Measurements from ENCODE around the gene VAPB.

VAPB gene

DNA sequence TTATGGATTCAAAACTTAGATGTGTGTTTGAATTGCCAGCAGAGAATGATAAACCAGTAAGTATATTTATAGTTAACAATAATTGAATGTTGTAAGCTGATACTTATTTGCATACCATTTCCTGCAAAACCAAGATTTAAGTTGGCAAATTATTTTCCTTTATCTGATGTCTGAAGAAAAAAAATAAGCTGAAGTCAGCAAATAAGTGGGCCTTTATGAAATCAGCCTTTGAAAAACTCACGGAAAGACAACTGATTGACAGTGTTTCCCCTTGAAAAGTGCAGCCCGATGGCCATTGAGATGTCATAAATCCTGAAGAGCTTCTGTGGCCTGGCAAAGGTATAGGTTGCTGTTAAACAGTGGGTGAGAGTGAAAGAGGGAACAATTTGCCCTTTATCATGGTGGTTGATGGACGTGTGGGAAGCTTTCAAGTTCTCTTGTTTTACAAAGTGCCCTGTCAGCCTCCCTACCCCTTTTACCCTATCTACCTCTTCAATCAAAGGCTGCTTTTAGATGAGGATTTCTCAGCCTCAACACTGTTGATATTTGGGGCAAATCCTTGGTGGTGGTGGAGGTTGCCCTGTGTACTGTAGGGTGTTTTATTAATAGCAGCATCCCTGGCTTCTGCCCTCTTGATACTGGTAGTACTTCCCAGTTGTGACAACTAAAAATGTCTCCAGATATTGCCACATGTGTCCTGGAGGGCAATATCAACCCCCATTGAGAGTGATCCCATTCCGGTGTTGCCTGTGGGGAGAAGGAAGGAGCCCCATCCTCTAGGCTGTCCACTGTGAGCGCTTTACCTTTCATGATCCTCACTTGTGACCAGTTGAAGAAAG is 50.2 kb downstream of the VAPB start:
- no peak for DNase-seq

DNA sequence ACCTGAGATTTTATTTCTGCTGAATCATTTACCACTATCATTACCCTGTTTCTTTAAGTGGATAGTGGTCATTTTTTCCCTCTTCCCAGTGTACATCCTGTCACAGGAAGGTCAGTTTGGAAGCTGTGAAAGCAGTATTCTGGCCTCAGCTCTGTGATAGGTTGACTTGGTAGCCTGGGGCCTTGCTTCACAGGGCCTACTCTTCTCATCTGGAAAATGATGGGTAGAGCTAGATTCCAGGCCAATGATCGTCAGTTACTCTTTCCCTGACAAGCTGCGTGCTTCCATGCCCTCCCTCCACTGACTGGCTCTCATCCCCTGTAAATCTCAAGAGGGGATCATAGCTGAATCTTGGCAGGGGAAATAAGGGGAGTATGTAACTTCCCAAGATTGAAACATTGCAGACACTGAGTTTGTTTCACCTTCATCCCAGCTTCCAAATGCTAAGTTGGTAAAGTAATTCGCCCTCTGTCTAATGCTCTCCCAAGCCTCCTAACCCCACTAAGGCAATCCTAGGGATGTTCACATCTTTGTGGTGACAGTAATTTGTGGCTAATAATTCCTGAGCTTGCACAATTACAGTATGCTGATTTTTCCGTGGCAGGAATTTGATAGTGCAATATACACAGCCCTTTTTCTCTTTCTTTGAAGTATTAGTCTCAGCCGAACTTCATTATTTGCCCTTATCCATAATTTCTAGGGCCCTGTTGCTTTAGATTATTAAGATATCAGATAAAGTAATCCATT is 51.2 kb downstream of the VAPB start:
- DNase-seq: no peak

DNA sequence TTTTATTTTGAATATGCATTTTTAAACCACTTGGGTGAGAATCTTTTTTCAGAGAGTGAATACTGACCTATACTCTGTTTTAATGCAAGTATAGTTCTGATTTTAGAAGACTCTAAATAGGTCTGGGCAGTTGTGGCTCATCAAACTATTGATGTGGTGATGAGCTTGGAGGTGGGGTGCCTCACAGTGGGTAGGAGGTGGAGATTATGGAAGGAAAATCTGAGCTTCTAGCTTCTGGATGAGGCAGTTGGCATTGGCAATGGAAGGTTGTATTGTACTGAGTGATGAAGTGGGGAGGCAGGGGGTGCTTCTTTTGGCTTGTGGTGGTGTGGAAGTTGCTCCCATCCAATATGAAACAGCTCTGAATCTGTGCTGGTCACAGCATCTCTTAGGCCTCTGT is 52.7 kb downstream of the VAPB start:
- no peak for DNase-seq

DNA sequence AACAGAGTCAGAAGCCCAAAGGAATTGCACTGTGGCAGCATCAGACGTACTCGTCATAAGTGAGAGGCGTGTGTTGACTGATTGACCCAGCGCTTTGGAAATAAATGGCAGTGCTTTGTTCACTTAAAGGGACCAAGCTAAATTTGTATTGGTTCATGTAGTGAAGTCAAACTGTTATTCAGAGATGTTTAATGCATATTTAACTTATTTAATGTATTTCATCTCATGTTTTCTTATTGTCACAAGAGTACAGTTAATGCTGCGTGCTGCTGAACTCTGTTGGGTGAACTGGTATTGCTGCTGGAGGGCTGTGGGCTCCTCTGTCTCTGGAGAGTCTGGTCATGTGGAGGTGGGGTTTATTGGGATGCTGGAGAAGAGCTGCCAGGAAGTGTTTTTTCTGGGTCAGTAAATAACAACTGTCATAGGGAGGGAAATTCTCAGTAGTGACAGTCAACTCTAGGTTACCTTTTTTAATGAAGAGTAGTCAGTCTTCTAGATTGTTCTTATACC is 55.8 kb downstream of the VAPB start:
- no peak for DNase-seq

DNA sequence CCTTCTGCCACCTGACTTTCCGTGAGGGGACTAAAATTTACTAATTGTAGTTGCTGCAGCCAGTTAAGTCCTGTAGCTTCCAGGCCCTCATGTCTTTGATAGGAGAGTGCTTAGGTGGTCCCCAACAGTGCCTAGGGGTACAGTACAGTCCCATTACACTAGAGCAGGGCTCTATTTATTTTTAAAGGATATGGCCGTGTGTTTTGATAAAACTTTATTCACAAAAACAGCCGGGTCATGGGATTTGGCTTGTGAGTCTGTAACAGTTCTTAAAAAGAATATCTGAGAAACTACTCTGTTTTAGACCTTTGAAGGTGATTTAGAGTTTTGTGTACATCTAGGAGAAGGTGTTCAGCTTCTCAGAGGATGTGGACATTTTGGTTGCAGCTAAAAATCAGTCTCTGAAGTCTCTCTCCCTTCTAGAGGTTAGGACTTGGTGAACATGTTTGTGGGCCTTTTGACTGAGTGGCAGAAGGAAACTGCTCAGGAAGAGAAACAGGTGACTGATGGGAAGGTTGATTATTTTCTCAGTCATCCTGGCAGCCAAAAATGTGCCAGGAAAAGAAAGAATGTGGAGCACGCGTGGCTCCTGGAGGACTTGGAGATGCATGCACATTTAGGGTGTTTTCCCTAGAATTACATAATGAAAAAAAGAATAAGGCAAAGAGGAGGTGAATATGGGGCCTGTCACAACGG is 57.4 kb downstream of the VAPB start:
- DNase-seq: no peak

DNA sequence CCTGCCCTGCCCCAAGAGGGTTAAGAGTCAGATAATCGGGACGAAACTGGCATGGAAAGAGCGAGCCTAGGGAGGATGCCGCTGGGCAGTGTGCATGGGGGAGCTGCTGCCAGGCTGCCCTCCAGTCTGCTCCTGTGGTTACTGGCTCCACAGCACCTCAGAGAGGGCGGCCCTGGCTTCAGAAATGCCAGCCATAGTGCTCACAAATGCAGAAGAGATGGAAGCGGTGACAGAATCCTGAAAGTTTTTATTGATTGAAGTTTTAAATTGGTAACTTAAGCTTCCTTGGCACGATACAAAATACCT is 57.9 kb downstream of the VAPB start:
- DNase-seq: no peak

DNA sequence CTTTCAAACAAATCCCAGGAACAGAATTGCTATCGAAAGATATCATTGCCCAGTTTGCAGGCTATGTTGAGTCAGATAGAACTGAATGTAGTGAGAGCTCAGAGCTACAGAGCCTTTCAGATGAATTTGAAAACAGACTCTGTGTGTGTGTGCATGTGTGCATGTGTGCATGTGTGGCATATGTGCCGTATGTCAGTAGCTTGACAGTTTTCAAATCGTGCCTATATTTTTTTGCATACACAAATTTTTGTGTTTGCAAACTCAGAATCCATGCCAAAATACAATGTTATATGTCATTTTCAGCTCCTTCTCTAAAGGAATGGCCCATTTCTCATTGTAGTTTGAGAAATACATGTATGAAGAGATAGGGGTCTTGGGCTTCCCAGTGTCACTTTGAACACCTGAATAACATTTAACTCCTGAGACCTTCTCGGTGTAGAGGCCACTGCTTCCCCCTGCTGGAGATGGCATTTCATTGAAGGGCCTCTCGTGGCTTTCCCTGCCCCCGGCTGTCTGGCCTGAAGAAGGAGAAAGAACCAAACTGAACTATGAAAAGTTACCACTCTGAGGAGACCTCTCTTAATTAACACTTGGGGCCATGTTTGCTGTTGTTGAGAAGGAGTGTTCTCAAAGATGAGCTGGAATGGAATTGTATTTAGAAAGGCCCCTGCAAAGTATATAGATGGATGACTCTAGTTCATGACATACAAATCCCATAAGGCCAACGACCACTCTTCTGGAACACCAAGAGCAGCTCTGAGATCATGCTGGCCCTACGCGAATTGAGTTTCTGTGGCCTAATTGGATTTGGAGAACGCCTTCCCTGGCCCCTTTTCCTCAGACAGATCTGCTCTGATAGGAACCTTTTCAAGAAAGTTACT is 58.7 kb downstream of the VAPB start:
- DNase-seq: peak; percentile 5

DNA sequence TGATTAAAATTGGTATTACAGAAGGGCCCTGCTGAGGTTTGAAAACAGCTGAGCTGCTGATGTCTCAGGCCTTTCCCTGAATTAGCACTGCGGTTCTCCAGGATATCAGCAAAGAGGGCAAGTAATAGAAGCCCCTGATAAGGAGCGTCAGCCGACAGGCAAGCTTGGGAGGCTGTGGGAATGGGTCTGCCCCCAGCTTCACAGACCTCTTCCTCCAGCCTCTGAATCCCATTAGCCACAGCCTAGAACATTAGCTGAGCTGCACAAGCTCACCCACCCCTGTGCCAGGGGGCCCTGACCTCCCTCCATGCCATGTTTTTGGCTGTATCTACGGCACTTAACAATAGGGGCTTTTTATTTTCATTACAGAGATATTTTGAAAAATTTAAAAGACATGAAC is 59.9 kb downstream of the VAPB start:
- DNase-seq: no peak

DNA sequence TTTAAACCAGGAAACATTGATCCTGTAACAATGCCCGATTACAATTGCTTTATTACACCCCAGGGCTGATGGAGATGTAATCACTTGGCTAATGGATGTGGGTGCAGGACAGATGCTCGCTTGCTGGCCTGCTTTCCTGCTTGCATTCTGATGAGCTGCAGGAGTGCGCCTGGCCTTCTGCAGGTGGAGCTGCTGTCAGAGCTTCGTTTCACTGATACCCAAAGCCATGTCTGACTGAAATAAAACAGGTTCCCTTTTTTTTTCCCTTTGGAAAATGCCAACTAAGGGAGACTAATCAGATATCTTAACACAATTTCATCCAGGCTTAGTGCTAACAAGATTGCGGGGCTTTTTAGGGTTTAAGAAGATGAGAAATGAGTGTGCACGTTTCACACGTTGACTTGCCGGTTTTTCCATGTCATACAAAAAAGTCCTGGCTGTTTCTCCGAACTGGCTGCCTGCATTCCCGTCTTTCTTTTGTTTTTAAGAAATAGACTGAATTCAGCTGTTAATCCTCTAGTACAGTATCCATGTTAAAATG is 60.7 kb downstream of the VAPB start:
- no peak for DNase-seq

DNA sequence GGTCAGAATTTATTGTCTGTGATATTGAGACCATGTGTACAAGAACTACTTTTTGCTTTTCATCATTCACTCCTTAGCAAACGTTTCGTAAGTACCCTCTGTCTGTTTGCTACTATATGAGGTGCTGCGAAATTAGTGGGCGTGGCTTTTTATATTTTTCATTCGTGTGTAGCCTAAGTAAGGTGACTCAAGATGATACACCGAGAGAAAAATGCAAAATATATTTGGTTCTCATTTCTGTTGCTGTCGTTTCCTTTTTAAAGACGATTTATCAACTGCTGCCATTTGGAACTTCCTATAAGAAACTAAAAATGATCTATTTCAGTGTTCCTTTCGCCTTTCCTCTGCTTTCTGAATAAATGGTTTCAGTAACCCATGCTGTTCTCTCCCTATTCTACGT is 61.2 kb downstream of the VAPB start:
- DNase-seq: no peak

DNA sequence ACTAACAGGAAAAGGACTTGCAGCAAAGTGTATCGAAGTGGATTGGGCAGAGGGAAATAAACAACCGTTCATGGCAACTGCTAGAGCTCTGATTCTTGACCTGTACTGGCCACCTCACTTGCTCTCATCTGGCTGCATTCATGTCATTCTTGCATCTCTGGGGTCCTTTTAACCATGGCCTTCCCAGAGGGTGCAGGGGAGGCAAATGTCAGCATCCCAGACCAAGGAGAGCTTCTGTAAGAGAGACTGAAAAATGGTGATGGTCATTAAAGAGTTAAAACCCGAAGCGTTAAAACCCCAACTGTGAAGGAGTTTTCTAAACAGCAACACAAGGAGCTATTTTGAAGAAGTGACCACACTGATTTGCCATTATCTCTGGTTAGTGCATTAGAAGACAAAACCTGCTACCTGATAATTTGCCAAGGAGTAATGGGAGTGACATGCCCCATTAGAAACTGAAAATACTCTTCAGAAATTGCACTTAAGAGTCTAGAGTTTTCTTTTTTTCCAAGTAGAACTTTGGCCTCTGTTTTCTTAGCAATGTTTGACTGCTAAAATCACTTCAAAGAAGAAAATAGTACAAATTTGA is 63.7 kb downstream of the VAPB start:
- DNase-seq: no peak

DNA sequence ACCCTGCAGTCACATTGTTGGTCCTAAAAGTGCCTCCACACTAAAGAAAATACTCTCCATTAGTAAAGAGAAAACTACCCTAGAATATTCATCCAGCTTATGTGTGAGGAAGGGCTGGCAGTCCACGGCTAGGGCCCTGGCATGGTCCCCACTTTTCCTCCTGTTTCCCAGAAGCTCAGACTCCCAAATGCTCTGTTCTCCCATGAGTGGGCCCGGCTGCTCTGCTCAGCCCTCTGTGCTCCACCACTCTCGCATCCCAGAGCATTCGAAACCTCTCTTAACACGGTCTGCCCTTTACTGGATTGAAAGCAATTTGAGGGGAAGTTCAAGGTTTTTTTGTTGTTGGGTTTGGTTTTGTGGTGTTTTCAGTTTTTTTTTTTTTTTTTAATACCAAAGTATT is 64.4 kb downstream of the VAPB start:
- no peak for DNase-seq

DNA sequence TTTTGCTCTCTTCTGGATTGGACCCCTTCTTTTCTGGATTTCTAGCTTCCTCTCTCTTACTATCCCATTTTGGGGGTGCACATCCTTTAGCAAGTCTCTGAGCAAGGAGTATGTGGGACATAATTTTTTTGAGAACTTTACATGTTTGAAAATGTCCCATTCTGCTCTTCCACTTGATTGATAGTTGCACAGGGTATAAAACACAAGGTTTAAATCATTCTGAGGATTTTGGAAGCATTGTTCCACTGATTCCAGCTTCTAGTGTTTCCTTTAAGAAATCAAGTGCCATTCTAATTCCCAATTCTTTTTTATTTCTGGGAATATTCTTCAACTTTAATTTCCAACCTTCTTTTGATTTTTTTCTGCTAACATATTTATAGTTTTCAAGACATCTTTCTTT is 65.4 kb downstream of the VAPB start:
- no peak for DNase-seq

DNA sequence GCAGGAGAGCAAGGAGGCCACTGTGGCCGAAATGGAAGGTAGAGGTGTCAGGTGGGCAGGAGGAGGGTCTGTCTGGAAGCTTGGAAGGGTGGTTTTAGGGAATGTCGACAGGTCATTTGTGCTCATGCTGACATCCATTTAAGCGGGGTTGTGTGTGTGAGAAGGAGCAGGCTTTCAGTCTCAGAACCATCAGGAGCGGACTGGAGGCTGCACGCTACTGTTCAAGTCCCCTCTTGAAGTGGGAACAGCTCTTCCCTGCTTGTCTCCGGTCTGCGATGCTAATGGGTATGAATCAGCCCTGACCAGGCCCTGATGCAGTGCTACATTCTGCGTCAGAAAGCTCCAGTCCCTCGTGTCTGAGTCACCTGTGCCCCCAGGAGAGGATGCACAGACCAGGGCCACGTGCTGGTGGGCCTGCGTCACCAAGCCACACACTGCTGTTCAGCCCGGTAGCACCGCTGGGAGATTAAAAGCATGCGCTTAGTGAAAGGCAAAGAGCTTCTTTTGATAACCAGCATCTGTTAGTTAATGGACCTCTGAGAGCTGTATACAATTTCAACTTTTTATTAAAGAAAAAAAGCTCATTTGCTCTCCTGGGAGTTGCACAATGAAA is 68.2 kb downstream of the VAPB start:
- no peak for DNase-seq

DNA sequence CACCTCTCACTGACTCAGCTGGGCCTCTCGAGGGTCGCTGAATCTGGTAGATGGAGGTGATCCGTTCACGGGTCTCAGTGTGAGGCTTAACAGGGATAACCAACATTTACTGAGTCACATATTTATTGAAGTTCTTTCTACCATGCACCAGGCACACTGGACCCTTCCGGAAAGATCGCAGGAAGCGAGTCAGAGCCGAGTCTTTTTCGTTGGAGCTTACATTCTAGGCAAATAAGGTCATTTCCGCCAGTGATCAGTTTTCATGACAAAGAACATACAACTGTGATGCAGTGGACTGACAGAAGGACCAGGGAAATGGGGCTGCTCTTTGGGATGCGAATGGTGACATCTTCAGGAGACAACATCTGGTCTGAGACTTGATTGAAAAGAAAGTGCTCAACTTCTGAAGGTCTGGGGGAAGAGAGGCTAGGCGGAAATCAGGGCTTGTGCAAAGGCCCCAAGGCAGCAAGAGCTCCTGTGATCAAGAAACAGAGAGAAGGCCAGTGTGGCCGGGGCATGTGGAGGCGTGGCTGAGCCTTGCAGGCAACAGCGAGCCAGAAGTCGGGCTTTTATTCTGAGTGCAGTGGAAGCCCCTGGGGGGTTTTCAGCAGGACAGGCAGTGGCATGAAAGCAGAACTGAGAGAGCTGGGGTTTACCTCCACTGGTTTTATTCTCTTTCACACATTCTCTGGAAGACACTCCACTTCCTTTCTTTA is 69.5 kb downstream of the VAPB start:
- DNase-seq: no peak

DNA sequence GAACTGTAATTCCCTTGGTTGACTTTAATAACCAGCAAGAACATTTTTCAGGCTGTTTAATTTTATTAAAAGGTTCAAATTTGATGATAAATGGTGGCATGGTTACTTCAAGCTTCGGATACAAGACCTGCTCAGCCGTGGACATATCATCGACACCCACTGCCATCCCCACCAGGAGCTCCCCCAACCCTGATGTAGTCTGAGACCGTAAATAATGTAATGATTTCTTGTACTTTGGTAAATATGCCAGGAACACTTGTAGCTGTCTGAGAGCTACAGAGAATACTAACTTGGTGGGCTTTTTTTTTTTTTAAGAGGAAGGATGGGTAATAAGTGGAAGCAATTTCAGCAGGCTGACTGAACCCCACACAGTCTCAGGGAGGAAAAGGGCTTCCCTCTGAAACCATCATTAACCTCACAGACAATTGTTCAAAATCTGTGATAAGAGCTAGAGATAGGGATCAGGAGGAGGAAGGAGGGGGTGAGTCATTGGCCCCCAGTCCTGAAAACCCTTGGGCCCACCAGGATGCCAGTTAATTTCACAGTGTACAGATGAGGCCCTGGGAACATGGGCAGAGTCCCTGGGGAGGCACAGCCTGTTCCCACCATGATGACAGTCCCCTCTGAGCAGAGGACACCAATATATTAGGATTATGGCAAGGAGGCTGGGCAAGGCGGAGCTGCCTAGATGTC is 70.2 kb downstream of the VAPB start:
- no peak for DNase-seq

DNA sequence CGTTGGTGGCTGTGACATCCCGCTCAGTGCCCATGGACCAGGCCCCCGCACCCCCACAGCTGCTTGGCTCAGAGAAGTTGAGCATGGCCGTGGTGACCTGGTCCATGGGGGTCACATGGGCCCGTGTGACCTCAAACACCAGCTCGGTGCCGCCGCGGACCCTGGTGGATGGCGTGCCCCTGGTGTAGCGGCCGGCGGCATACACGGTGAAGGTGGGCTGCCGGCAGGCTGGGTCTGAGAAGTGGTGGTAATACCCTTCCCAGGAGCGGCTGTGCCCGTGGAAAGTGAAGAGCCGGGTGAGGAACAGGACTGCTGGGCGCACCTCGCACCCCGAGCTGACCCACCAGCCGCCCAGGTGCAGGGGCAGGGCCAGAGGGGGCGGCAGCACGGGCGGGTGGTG is 72.1 kb downstream of the VAPB start:
- DNase-seq: no peak

DNA sequence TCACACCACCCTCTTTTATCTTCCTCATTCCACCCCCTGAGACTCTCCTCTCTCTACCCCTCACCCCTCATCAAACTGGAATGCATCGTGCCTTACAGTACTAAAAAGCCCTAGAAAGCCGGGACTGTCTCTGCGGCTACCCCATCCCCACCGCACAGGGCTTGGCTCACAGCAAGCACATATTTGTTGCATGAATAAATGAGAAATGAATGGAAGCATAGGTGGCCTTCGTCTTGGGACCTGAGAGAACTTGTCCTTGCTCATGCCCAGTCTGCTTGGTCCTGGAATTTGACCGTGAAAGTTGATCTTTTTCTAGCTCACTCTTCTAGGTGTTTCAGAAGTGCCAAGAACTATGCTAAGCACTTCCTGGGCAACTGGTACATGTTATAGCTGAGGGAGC is 72.9 kb downstream of the VAPB start:
- DNase-seq: no peak

DNA sequence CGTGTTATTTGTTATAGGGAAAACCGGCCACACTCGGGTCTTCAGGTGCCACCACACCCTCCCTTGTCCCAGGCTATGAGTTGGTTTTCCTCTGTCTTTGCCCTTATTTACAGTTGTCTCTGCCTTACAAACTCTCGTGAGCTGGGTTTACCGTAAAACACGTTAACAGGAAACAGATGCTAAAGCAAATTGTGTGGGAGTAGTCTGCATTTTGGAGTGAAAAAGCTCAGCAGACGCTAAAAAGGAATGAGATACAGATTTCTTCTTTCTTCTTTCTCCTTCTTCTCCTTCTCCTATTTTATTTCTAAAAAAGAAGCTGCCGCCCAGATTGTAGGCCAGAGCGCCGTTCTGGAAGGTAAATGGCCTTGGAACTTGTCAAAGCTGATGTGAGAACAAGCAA is 74.2 kb downstream of the VAPB start:
- no peak for DNase-seq

DNA sequence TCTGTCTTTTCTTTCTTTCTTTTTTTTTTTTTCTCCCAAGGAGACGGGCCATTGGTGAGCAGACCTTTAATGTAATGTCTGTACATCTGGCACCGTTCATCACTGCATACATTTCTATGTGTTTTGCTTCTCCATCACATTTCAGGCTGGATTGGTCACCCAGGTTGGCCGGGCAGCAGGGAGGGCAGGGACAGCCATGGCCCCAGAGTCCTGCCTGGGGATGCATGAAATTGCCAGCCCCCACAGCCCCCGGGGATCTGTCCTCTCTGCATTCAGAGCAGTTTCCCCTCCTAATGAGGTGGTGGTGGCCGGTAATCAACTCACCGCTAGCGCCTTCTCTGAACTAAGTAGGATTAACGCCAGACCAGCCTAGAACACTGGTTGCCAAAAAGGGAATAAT is 75.8 kb downstream of the VAPB start:
- no peak for DNase-seq
